ENCODE results near the gene DNAH3. TPM values are rescaled to one million over a fixed set of nuclear protein-coding genes. Genes with fewer than 3 reads are reported as not detected.

The DNAH3 gene
- polyA plus RNA-seq, 12 donors: 0.08 to 0.97 (median 0.41) TPM; not detected in 2

Other genes with a start within 250 kb of the DNAH3 start
- 100 to 1,000 TPM in 1 of 12 donors, 10 to 100 TPM in 11; 17.1 to 511 (median 32.7) TPM for gene LDAF1, start 7.8 kb upstream of the DNAH3 start, polyA plus RNA-seq (ENCODE audit: insufficient read length in 12 of 12)
- gene ZP2, start 60.7 kb upstream of the DNAH3 start, polyA plus RNA-seq (ENCODE audit: insufficient read length in 12 of 12): under 1 TPM in 9 of 12 donors, not detected in 3; 0.08 to 0.75 (median 0.27) TPM
- 1 to 10 TPM in 1 of 12 donors, under 1 TPM in 4, not detected in 7; 0.04 to 4.7 (median 0.04) TPM for gene ANKS4B, start 82.9 kb upstream of the DNAH3 start, polyA plus RNA-seq (ENCODE audit: insufficient read length in 12 of 12)
- gene CRYM, start 127.4 kb upstream of the DNAH3 start, polyA plus RNA-seq (ENCODE audit: insufficient read length in 12 of 12): 1 to 10 TPM in 2 of 12 donors, under 1 TPM in 6, not detected in 4; 0.12 to 2.1 (median 0.49) TPM